ENCODE measurements around the gene MFSD11.
A peak's percentile ranks its signal among the peaks of the same experiment; 100 is the strongest.
"Not testable (repeated sequence)": the region's sequence is repeated elsewhere in the genome, so short reads cannot be mapped to it uniquely, and the experiment has no call there.

The MFSD11 gene

DNA sequence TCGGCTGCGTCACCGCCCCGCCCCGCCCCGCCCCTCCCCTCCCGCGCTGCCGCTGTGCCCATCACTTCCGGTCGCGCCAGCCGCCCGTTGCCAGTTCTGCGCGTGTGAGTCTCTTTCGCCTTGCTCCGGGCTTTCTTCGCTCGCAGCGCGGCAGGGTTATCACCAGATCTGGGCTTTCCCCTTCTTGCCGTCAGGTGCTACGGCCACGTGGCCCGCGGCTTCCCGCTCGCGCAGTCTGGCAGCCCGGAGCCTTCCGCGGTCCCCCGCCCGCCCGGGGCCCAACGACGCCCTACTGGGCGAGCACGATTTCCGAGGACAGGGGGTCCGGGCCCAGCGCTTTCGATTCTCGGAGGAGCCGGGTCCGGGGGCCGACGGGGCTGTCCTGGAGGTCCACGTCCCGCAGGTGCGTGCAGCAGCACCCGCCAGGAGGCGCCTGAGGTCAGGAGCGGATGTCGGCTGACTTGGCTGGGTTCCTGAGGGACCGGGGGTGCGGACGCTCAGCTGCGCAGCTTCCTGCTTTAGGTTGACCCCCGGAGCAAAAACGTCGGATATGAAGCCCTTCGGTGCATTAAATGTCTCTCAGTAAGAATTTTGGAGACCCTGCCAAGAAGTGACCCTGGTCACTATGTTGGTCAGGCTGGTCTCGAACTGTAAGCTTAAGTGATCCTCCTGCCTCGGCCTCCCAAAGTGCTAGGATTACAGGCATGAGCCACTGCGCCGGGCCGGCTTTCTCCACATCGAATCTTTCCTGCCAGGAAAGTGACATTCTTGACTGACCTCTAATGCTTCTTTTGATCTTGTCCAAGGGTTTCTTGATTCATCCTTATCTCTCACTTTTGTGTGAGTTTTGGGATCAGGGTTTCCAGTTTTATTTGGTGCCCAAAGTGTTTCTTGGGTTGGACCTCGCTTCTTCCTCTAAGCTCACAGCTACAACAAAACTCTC lies 10.9 kb upstream of the MFSD11 start, which contains the start of gene METTL23:
Gene METTL23 (plus strand): TSS at position 64 of the 943 bp plus-strand sequence. CDS start 2,872 bp downstream, outside the sequence.
- DNase-seq, result peak; percentile 76

DNA sequence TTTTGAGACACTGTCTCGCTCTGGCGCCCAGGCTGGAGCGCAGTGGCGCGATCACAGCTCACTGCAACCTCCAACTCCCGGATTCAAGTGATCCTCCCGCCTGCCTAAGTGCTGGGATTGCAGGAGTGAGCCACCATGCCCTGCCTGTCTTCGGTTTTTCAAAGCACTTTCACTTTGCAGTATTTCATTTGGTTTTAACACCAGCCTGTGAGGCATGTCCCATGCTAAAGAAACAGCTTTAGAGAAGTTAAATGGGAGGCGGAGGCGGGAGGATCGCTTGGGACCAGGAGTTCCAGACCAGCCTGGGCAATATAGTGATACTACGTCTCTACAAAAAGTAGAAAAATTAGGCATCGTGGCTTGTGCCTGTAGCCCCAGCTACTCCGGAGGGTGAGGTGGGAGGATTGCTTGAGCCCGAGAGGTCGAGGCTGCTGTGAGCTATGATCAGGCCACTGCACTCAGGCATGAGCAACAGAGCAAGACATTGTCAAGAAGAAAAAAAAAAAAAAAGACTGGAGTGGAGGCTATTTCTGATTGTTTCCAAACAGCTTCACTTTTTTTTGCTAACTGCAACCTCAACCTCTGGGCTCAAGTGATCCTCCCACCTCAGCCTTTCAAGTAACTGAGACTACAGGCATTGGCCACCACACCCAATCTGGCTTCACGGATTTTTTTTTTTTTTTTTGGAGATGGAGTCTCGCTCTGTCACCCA lies 10.0 kb upstream of the MFSD11 start:
- no peak for DNase-seq

DNA sequence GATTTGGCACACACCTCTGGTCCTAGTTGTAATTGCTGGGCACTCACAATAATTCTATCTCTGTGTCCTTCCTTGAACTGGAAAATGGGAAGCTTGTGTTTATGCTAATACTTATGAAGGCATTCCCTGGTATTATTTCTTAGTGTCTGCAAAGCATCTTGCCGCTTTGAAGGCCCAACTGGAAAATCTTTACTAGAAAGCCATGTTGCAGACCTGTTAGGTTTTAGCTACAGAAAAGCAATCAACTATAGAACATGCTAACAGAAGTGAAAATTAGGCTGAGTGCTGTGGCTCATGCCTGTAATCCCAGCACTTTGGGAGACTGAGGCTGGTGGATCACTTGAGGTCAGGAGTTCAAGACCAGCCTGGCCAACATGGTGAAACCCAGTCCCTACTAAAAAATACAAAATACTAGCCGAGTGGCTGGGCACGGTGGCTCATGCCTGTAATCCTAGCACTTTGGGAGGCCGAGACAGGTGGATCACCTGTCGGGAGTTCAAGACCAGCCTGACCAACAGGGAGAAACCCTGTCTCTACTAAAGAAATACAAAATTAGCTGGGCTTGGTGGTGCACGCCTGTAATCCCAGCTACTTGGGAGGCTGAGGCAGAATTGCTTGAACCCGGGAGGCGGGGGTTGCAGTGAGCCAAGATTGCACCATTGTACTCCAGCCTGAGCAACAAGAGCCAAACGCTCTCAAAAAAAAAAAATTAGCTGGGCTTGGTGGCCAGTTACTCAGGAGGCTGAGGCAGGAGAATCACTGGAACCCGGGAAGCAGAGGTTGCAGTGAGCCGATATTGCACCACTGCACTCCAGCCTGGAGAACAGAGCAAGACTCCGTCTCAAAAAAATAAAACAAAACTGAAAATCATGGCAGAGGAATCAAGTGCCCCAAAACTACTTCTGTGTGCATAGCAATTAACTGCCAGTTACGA lies 5.9 kb upstream of the MFSD11 start:
- not testable (repeated sequence) for DNase-seq

DNA sequence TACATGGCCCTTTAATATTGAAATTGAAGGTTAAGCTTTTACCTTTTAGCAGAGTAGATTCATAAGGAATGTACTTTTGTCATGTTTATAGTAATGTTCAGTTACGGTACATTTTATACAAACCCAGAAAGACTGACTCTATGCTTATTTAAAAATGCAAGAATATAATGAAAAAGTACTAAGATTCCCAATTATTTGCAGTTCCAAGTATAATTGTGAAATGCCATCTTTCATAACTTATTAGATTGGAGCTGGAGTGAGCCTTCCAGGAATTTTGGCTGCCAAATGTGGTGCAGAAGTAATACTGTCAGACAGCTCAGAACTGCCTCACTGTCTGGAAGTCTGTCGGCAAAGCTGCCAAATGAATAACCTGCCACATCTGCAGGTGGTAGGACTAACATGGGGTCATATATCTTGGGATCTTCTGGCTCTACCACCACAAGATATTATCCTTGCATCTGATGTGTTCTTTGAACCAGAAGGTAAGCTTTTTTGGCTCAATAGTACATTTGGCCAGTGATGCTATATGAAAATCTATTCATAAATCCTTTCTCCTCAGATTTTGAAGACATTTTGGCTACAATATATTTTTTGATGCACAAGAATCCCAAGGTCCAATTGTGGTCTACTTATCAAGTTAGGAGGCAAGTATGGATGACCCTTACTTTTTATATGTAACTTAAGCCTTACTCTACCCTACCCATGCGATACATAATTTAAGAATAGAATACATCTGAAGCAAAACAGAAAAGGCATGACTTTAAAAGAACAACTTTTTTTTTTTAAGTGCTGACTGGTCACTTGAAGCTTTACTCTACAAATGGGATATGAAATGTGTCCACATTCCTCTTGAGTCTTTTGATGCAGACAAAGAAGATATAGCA lies 4.9 kb upstream of the MFSD11 start:
- DNase-seq, result no peak

DNA sequence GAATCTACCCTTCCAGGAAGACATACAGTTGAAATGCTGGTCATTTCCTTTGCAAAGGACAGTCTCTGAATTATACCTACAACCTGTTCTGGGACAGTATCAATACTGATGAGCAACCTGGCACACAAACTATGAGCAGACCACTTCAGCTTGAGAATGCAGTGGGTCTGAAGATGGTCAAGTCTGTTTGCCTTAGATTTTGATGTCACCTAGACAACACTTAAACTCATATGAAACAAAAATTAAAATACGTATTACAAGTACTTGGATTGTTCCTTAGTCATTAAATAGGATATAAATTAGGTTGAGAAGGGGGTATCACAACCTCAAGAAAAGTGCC lies 4.3 kb upstream of the MFSD11 start:
- no peak for DNase-seq

- DNase-seq, result no peak
Measured at GRCh38 chr17:76734080-76734840, 3.7 kb upstream of the MFSD11 start.

DNA sequence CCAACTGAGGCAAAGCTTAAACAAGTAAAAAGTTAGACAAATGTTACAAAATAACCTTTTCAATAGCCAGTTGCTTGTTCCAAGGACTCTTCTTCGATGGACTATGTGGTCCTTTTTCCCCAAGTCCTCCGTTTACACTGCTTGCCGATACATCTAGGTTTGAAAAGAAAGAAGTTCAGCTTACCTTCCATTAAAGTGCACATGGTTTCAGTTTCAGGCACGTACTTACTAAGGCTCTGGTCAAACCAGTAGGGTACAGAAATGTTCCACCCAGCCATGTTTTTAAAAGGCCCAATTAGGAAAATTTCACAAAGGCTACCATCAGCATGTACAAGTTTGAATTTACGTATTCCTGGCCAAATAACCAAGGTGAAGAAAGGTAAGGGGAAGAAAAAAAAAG lies 2.9 kb upstream of the MFSD11 start:
- DNase-seq, result no peak

GRCh38 chr17:76735586-76736348 lies 2.2 kb upstream of the MFSD11 start:
- no peak for DNase-seq

DNA sequence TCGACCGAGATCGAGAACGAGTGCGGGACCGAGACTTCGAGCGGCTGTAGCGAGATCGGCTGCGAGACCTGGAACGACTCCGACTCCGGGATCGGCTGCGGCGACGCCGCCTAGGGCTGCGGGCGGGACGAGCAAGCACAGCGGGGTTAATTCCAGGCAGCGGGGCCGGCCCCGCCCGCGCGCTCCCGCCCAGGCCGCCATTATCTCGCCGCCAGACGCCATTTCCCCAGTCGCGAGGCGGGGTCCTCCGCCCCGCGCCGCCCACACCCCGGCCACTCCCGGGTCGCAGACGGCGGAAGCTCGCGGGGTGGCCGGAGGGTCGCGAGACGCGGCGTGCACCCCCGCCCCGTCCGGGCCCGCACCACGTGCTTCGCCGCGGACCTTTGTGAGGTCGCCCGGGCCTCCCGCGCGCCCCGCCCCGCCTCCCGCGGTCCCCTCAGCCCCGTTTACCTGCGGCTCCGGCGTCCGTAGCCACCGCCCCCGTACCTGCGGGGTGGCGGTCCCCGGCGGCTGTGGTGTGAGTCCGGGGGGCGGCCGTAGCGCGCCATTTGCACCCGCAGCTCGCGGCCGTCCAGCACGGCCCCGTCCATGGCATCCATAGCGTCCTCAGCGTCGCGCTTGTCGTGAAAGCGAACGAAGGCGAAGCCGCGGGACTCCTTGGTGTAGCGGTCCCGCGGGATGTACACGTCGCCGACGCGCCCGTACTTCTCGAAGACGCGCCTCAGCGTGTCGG lies 1.4 kb upstream of the MFSD11 start:
- DNase-seq, result peak; percentile 72

DNA sequence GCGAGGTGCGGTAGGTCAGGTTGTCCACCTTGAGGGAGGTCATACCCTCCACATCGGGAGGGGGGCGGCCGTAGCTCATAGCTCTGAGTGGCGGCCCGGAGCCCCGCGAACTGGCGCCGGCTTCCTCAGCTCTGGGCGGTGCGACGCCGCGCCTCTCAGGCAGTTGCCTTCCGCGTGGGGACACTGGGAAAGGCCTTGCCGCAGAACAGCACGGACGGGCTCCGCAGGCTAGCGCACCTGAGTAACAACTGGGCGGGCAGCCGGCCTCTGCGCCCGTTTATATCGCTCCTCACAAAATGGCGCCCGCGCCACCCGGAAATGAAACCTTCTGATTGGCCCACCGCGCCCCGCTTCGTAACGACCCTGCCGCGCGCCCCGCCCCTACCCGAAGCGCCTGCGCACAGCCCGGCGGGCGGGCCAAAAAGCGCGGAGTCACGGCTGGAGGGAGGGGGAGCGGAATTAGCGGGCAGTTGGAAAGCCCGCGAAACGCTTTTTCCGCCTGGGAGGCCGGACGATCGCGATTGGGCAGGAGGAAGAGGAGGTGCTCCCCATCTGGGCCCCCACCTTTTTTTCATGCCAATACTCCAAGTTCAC lies 740 bp upstream of the MFSD11 start, which contains the start of gene SRSF2:
Gene SRSF2 (minus strand): TSS at position 250 of the 594 bp plus-strand sequence. CDS start 171 bp downstream, at position 79.
- peak; percentile 98 for DNase-seq

DNA sequence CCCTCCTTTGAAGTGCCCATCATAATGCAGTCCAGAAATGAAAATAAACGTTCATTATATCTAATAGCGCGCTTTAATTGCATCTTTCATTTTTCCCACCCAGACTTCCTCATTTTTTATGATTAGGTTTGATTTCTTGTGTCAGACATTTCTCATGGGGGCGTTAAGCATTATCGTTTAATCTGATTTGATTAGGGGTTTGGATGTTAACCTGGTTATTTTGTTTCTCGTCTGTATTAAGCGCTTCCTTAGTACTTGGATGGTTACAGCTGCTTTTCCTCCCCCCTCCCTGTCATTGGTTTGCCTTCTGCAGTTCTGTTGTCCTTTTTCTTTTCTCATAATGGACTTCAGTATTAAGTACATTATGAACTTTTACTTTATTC lies 540 bp downstream of the MFSD11 start:
- no peak for DNase-seq

DNA sequence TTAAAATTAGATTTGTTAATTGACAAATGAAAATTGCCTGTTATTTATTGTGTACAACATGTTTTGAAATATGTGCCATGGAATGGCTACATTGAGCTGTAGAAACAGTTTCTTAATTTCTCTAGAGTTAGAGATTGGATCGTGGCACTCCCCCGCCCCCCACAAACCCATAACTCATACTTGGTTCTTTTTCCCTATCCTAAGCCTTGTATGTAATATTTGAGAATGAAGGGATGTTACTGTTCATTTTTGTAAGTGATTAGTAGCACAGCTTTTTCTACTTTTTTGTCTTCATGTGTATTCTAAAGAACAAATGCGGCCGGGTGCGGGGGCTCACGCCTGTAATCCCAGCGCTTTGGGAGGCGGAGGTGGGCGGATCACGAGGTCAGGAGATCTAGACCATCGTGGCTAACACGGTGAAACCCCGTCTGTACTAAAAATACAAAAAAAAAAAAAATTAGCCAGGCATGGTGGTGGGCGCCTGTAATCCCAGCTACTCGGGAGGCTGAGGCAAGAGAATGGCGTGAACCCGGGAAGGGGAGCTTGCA lies 1.7 kb downstream of the MFSD11 start:
- DNase-seq, result not testable (repeated sequence)

DNA sequence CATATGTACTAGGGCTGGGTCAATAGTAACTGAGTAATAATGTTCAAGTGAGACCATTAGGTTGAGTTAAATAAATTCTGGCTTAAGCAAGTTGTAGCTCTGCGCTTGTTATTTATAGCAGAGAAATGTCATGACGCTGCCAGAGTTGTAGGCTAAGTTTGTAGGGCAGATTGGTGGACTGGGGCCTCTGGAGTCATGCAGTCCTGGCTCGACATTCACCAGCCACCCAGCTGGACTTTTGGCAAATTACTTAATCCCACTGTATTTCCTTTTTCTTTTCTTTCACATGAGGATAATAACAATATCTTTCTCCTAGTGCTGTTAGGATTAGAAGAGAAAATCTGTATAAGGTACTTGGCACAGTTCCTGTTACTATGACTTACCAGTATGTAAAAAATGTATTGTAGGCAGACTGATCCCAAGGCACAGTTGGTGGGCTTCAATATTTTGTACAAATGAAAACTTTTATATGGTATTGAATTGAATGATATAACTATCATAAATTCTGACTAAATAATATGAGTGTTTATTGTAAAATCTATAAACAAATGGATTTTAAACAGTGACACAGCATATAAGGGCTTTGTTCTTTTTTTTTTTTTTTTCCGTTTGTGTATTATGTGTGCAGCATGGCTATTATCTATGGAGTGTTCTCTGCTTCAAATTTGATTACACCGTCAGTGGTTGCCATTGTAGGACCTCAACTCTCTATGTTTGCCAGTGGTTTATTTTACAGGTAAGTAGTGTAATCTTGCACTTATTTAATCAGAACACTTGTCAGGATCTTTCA lies 2.6 kb downstream of the MFSD11 start:
- no peak for DNase-seq

DNA sequence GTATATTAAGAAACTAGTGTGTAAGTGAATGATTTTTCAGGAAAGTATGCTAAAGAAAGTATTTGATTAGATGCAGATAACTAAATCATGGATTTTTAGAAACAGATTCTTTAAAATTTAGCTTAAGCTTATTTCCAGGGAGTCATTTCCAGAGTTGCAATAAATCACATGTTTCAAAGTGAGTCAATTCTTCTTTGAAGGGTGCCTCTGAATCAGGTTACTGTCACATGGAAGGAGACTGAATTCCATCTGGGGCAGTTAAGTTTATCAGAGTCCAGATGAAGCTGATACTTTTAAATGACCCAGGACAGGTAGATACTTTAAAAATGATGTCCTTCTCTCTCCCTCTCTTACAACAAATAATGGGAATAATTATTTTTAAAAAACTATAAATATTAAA lies 5.0 kb downstream of the MFSD11 start:
- DNase-seq, result no peak

GRCh38 chr17:76744747-76745146 lies 6.8 kb downstream of the MFSD11 start:
- no peak for DNase-seq

DNA sequence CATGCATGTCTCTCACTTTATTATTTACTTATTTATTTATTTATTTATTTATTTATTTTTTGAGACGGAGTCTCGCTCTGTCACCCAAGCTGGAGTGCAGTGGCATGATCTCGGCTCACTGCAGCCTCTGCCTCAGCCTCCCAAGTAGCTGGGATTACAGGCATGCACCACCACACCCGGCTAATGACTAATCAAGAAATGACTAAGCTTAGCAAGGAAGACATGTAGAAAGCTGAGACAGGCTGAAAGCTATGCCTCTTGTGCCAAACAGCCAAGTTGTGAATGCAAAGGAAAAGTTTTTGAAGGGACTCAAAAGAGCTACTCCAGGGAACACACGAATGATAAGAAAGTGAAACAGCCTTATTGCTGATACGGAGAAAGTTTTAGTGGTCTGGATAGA lies 7.9 kb downstream of the MFSD11 start:
- not testable (repeated sequence) for DNase-seq

- no peak for DNase-seq
Measured at GRCh38 chr17:76747716-76748363, 9.9 kb downstream of the MFSD11 start.

Data from activated CD8-positive, alpha-beta memory T cell treated with anti-CD3 and anti-CD28 coated beads, Interleukin-2, amount 50 U/mL, for 4 hours (primary cell).